HG02884 (cell line): ENCODE measurements around the gene TBC1D8.

Experiments used
- ATAC-seq: cut with Tn5 transposase; IDR thresholded peaks from one replicate; pipeline ENCODE4 v1.9.1; 2021; ENCODE audit warnings: mild to moderate bottlenecking, moderate library complexity; ENCODE audit not compliant: unreplicated experiment

The TBC1D8 gene

GRCh38 chr2:101113441-101114267 lies 37.5 kb downstream of the TBC1D8 start:
- ATAC-seq: no peak

DNA sequence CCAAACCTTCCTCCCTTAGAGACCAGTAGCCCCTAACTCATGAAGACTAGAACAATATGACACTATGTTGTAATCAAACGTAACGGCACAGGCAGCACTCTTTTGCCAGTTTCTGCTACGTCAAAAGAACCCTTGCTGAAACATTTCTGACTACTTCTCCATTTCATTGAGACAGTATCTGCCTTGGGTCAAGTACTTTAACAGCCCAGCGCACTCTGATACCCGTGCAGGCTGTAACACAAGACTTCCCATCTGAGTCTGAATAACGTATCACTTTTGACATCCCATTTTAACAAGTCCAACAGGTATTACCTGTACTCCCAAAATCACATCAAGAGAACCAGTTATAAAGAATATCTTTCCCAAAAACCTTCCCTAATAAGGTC lies 38.4 kb downstream of the TBC1D8 start:
- no peak for ATAC-seq

DNA sequence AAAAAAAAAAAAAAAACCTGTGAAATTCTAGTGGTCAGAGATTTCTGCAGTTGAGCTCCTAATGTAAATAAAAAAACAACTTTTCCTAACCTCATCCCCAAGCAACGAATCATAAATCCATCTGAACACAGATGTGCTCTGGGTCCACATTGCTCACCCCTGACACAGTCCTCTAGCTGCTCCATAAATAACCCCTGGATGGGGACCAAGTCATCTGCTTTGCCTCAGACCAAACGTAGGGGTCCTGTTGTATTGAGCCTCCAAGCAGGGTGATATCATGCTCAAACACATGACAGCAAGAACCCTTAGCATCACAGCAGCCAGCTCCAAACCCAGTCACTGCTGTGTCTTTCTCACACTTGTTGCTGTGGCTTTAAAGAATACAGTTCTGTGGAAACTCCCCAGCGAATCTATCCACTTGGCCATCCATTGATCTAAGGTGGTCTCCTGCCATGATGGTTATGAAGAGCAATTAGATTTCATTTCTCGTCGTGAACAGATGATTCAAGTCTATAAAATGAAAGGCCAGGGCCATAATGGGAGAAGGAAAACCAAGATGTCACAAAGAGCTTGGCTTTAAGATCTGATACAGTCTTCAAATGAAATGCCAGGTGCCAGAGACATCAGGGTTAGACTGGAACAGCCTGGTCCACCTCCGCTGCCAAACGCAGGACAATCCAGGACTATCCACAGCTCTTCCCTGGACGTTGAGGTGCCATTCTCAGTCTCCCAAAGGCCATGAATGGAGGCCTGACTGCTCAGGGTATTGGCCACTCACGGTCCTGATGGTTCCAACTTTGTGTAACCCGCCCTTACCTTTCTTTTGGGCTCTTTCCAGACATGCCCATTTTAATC lies 39.0 kb downstream of the TBC1D8 start:
- ATAC-seq: no peak

- no peak for ATAC-seq
Measured at GRCh38 chr2:101111262-101111838, 39.8 kb downstream of the TBC1D8 start.

- no peak for ATAC-seq
Measured at GRCh38 chr2:101109451-101110118, 41.6 kb downstream of the TBC1D8 start.

DNA sequence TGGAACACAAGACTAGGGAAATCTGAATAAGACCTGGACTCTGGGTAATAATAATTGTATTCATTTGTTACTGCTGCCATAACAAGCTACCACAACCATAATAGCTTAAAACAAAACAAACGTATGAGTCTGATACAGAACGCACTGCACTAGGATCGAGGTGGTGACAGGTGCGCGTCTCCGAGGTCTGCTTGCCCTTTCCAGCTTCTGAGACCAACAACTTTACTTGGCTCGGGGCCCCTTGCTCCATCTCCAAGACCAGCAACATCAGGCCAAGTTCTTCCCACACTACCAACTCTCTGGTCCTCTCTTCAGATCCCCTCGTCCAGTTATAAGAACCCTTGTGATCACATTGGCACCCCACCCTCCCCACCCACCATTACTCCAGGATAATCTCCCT lies 42.8 kb downstream of the TBC1D8 start:
- no peak for ATAC-seq

GRCh38 chr2:101107241-101107640 lies 43.9 kb downstream of the TBC1D8 start:
- ATAC-seq: no peak

DNA sequence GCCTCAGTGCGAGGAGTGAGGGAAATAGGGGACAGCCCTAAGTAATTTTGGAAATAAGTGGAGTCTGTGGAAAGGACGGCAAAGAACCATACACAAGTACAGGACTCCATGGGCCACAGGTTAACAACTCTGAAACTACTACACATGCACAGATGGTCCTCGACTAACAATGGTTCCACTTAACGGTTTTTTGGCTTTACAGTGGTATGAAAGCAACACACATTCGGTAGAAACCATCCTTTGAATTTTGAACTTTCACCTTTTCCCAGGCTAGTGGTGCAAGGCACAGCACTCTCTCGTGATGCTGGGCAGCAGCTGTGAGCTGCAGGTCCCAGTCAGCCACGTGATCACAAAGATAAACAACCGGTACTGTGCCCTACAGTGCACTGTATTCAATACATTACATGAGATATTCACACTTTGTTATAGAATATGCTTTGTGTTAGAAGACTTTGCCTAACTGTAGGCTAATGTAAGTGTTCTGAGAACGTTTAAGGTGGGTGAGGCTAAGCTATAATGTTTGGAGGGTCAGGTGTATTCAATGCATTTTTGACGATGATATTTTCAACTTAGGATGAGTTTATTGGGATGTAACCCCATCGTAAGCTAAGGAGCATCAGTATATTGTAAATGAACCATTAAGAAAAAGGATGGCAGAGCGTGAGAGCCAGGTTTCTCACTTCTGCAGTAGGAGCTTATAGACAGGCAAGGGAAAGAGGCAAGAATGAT lies 44.6 kb downstream of the TBC1D8 start:
- ATAC-seq: no peak

DNA sequence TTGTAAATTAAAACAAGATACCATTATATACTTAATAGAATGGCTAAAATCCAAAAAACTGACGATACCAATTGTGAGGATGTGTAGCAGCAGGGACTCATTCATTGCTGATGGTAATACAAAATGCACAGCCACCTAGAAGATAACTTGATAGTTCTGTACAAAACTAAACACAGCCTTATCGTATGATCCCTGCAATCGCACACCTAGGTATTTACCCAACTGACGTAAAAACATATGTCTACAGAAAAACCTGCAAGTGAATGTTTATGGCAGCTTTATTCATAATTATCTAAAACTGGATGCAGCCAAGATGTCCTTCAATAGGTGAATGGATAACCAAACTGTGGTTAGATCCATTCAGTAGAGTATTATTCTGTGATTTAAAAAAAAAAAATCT lies 45.5 kb downstream of the TBC1D8 start:
- ATAC-seq: no peak

- no peak for ATAC-seq
Measured at GRCh38 chr2:101097638-101098037, 53.5 kb downstream of the TBC1D8 start.

DNA sequence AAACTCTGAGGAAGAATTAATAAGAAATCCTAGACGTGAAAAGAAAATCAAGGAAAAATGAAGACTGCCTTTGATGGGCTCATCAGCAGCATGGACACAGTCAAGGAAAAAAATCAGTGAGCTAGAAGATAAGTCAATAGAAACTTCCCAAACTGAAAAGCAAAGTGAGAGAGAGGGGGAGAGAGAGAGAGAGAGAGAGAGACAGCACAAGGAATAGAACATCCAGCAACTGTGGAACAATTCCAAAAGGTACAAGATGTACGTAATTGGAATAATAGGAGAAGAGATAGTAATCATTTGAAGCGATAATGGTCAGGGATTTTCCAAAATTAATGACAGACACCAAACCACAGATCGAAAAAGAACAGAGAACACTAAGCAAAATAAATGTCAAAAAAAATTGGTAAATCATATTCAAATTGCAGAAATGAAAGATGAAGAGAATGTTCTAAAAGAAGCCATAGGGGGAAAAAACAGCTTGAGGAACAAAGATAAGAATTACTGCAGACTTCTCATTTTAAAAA lies 54.5 kb downstream of the TBC1D8 start:
- no peak for ATAC-seq

DNA sequence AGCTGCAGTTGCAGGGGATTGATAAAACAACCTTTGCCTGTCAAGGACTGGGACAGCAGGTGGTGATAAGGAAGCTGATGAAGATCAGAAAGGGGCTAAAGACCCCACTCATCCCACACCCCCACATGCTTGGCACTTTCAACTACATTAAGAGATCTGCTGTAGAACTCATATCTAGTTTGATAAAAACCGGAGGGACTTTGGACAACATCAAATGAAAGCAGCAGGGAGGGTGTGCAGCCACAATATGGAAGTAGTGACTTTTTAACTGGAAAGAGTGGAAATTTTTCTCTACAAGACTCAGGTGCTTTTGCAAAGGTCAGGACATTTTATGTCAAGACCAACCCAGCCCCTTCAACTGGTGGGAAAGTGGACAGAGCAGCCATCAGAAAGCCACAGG lies 56.8 kb downstream of the TBC1D8 start:
- ATAC-seq: no peak

GRCh38 chr2:101089942-101090799 lies 61.0 kb downstream of the TBC1D8 start:
- no peak for ATAC-seq

DNA sequence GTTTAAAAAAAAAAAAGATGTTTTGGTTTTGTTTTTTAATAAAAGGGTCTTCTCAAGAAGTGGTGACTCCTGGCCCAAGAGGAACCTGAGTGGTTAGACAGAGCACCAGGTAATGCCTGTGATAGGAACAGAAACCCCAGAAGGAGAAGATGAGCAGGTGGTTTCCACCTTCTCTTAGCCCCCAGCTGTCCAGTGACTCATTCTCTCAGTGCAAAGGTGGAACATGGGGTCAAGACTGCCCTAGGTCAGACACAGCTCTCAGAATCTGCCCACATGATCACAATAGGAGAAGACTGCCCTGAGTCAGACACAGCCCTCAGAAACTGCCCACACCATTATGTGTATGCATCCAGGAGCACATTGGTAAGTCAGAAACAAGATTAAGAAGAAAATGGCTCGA lies 61.8 kb downstream of the TBC1D8 start:
- ATAC-seq: peak; percentile 95

GRCh38 chr2:101087638-101088037 lies 63.5 kb downstream of the TBC1D8 start:
- ATAC-seq: no peak

GRCh38 chr2:101083613-101084012 lies 67.6 kb downstream of the TBC1D8 start:
- no peak for ATAC-seq

DNA sequence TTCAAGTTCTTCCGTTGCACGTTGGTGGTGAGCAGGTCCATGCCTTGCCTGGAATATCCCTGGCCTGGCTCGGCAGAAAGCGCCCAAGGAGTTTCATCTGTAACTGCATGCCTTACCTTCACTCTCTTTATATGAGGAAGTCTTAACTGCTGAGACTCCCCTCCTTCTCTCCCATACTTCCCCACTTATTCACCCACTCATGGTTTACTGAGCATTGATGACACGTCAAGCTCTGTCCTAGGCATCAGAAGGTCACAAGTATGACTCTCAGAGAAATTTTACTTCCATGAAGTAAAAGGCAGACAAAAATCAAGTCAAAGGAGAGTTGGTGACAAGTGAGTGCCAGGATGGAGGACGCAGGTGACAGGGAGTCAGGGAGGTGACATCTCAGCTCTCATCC lies 68.2 kb downstream of the TBC1D8 start:
- no peak for ATAC-seq

GRCh38 chr2:101081375-101081907 lies 69.7 kb downstream of the TBC1D8 start:
- no peak for ATAC-seq
